SU-DHL-6 (cell line): ENCODE measurements around the gene PDE4D.

Experiments
- EZH2phosphoT487 ChIP-seq: fragments of 200-600 bp; sonication (generic), shearing (Covaris generic); conservative IDR thresholded peaks from 2 replicates; pipeline ENCODE4 v1.6.1; 2018; ENCODE audit warnings: mild to moderate bottlenecking, antibody characterized with exemption, low read length, moderate library complexity, mixed read lengths
- TF ChIP-seq, protein P1 (sequence below): fragments of 200-600 bp; sonication (generic); IDR thresholded peaks from one replicate; pipeline ENCODE4 v1.5.1; 2017; ENCODE audit warnings: antibody characterized with exemption, mild to moderate bottlenecking, low read length, moderate library complexity; ENCODE audit not compliant: insufficient read depth, poor library complexity, severe bottlenecking

DNA sequence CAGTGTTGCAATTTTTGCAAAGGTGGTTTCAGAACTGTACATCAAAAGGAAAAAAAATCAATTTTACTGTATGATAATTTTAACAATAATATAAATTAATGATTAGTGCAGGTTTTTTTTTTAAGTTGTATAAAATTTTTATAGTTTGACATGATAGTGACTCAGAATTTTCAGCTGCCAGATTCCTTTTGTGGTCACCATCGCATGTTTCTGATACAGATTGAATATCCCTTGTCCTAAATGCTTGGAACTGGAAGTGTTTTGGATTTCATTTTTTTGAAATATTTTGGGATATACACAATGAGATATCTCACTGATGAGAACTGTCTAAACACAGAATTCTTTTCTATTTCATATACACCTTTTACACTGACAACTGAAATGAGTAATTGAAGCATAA lies 949.3 kb downstream of the PDE4D start:
- TF ChIP-seq, protein P1, sequence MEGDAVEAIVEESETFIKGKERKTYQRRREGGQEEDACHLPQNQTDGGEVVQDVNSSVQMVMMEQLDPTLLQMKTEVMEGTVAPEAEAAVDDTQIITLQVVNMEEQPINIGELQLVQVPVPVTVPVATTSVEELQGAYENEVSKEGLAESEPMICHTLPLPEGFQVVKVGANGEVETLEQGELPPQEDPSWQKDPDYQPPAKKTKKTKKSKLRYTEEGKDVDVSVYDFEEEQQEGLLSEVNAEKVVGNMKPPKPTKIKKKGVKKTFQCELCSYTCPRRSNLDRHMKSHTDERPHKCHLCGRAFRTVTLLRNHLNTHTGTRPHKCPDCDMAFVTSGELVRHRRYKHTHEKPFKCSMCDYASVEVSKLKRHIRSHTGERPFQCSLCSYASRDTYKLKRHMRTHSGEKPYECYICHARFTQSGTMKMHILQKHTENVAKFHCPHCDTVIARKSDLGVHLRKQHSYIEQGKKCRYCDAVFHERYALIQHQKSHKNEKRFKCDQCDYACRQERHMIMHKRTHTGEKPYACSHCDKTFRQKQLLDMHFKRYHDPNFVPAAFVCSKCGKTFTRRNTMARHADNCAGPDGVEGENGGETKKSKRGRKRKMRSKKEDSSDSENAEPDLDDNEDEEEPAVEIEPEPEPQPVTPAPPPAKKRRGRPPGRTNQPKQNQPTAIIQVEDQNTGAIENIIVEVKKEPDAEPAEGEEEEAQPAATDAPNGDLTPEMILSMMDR, result no peak
- no peak for TF ChIP-seq EZH2phosphoT487
